Measurements from ENCODE around the gene GNAO1. TPM values are rescaled to one million over a fixed set of nuclear protein-coding genes. Genes with fewer than 3 reads are reported as not detected.

The GNAO1 gene
- polyA plus RNA-seq, 1 donor (not counting 4 experiments of a cell fraction or from before 2014, with no cell fraction given), result 0.13 TPM

DNA sequence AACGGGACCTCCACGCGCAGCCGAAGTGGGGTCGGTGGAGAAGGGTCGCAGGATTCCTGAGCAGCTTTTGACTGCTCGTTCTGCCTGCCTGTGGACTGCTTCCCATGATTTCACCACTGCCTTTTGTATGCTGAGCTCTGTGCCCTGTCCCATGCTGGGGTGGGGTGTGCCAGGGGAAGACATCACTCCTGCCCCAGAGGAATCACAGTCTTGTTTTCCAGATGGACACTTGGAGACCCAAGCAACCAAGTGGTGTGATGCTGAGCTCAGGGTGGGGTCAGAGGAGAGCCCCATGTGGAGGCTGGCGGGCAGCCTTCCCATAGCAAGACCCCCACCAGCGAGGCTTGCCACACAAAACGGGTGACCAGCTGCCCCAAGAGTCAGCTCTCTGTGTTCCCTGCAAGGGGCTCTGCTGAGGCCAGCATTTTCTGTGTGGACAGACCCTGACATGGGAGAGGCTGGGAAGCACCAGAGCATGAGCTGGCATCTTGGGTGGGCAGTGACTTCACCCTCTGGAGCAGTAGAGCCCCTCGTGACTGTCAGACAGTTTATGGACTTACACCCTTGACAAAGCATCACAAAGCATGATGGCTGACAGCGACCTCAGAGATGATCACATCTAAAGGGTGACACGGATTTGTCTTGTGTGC is 111.9 kb downstream of the GNAO1 start:
- no peak for DNase-seq (ENCODE audit: low read depth, low spot score)
- H2AFZ ChIP-seq (ENCODE audit: control insufficient read depth, low read length), result no peak overlapping the region
- dilution Hi-C loops (cut with MboI; ENCODE audit: extremely low pct_ligation_motif_present, low sequenced_read_pairs), result no loop called here
- H3K27me3 ChIP-seq (ENCODE audit: control insufficient read depth, extremely low read depth, insufficient read depth, low read length), result peaks cover 7% of the 10 kb centered on the region
- no peak overlapping the region for H3K9ac ChIP-seq (ENCODE audit: control insufficient read depth, extremely low read depth, insufficient read depth, low read length)
- no peaks in the 10 kb centered on the region for H3K79me2 ChIP-seq (ENCODE audit: control insufficient read depth, insufficient read depth, low read length)
- no peak for FAIRE-seq
- no peaks in the 10 kb centered on the region for H4K20me1 ChIP-seq (ENCODE audit: control insufficient read depth, extremely low read depth, insufficient read depth, low read length)
- no peak overlapping the region for H3K4me2 ChIP-seq (ENCODE audit: control insufficient read depth, extremely low read depth, insufficient read depth, low read depth, low read length)
- H3K9me3 ChIP-seq (ENCODE audit: control insufficient read depth, low read depth, low read length), result no peaks in the 10 kb centered on the region
- no peaks in the 10 kb centered on the region for H3K4me1 ChIP-seq (ENCODE audit: control insufficient read depth, extremely low read depth, insufficient read depth, low read length)
- H3K27ac ChIP-seq (ENCODE audit: control insufficient read depth, insufficient read depth, low read length), result no peak overlapping the region
- H3K9me1 ChIP-seq (ENCODE audit: control insufficient read depth, extremely low read depth, insufficient read depth, low read length), result no peaks in the 10 kb centered on the region
- no peak overlapping the region for H3K4me3 ChIP-seq (ENCODE audit: control insufficient read depth in 2 of 3, extremely low read depth in 1 of 3, insufficient read depth in 2 of 3, low read depth in 1 of 3, low read length in 3 of 3)
- TF ChIP-seq, protein P1, sequence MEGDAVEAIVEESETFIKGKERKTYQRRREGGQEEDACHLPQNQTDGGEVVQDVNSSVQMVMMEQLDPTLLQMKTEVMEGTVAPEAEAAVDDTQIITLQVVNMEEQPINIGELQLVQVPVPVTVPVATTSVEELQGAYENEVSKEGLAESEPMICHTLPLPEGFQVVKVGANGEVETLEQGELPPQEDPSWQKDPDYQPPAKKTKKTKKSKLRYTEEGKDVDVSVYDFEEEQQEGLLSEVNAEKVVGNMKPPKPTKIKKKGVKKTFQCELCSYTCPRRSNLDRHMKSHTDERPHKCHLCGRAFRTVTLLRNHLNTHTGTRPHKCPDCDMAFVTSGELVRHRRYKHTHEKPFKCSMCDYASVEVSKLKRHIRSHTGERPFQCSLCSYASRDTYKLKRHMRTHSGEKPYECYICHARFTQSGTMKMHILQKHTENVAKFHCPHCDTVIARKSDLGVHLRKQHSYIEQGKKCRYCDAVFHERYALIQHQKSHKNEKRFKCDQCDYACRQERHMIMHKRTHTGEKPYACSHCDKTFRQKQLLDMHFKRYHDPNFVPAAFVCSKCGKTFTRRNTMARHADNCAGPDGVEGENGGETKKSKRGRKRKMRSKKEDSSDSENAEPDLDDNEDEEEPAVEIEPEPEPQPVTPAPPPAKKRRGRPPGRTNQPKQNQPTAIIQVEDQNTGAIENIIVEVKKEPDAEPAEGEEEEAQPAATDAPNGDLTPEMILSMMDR (optimal IDR thresholded peaks at IDR 0.05 in 1 of 3, IDR thresholded peaks at IDR 0.05 in 1 of 3, conservative IDR thresholded peaks at IDR 0.05 in 1 of 3; ENCODE audit: extremely low read depth in 1 of 3, insufficient read depth in 2 of 3, low read length in 3 of 3), result no peak
- no peak for TF ChIP-seq EZH2 (IDR thresholded peaks at IDR 0.05; ENCODE audit: low read length)
- H3K36me3 ChIP-seq (ENCODE audit: control insufficient read depth in 2 of 2, extremely low read depth in 1 of 2, insufficient read depth in 2 of 2, low read length in 2 of 2), result no peaks in the 10 kb centered on the region

DNA sequence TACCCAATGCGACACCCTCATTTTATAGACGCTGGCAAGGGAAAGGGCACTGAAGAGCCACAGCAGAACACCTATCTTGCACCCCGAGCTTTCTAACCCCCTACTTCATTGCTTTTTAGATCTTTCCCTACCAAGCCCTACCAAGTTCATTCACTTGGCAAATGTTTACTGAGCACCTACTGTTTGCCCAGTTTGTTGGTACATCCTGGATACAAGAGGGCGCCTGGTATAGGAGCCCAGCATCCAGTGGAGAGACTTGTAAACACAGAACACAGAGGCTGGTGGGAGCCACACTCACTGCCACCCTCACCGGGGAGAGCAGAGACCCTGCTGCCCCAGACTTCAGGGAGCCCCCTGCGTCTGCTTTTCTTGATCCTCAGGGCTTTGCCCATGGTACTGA is 112.6 kb downstream of the GNAO1 start:
- Histone ChIP-seq H3K4me3 (ENCODE audit: control insufficient read depth in 2 of 3, extremely low read depth in 1 of 3, insufficient read depth in 2 of 3, low read depth in 1 of 3, low read length in 3 of 3) (no peak overlapping the region), H3K9me1 (ENCODE audit: control insufficient read depth, extremely low read depth, insufficient read depth, low read length) (no peaks in the 10 kb centered on the region), H3K4me1 (ENCODE audit: control insufficient read depth, extremely low read depth, insufficient read depth, low read length) (no peaks in the 10 kb centered on the region), H2AFZ (ENCODE audit: control insufficient read depth, low read length) (no peak overlapping the region), H3K9me3 (ENCODE audit: control insufficient read depth, low read depth, low read length) (no peaks in the 10 kb centered on the region), H3K4me2 (ENCODE audit: control insufficient read depth, extremely low read depth, insufficient read depth, low read depth, low read length) (no peak overlapping the region), H4K20me1 (ENCODE audit: control insufficient read depth, extremely low read depth, insufficient read depth, low read length) (no peaks in the 10 kb centered on the region), H3K36me3 (ENCODE audit: control insufficient read depth in 2 of 2, extremely low read depth in 1 of 2, insufficient read depth in 2 of 2, low read length in 2 of 2) (no peaks in the 10 kb centered on the region), H3K9ac (ENCODE audit: control insufficient read depth, extremely low read depth, insufficient read depth, low read length) (no peak overlapping the region), H3K27ac (ENCODE audit: control insufficient read depth, insufficient read depth, low read length) (no peak overlapping the region), H3K79me2 (ENCODE audit: control insufficient read depth, insufficient read depth, low read length) (no peaks in the 10 kb centered on the region), H3K27me3 (ENCODE audit: control insufficient read depth, extremely low read depth, insufficient read depth, low read length) (peaks cover 7% of the 10 kb centered on the region)
- dilution Hi-C loops (cut with MboI; ENCODE audit: extremely low pct_ligation_motif_present, low sequenced_read_pairs), result no loop called here
- no peak for FAIRE-seq
- TF ChIP-seq, protein P1 (optimal IDR thresholded peaks at IDR 0.05 in 1 of 3, IDR thresholded peaks at IDR 0.05 in 1 of 3, conservative IDR thresholded peaks at IDR 0.05 in 1 of 3; ENCODE audit: extremely low read depth in 1 of 3, insufficient read depth in 2 of 3, low read length in 3 of 3), result no peak
- no peak for TF ChIP-seq EZH2 (IDR thresholded peaks at IDR 0.05; ENCODE audit: low read length)
- no peak for DNase-seq (ENCODE audit: low read depth, low spot score)

All from keratinocyte (primary cell).